Heart left ventricle (tissue), 13 donors: ENCODE measurements around the gene ERCC6L2.

Experiments
- CTCF ChIP-seq, 12 donors: fragments of 200-600 bp; sonication (generic) in 4 of 12; IDR thresholded peaks; one replicate each; pipeline versions ENCODE4 v1.5.0 to v1.8.0; 2018 to 2022; ENCODE audit warnings: antibody characterized with exemption in 12 of 12, mild to moderate bottlenecking in 5 of 12
- POLR2A ChIP-seq, 2 donors: fragments of 450-650 bp; IDR thresholded peaks; one replicate each; pipeline ENCODE4 v1.6.1; 2017; ENCODE audit warnings: antibody characterized with exemption in 2 of 2, mild to moderate bottlenecking in 2 of 2, moderate library complexity in 2 of 2
- donor health status: ischemic (EF 13 %, LVEDD 7.1; RV severe dilation, severe dysfunction).
- donor health status: DM: no; HTN: yes; CAD: no.
- donor health status: DM: no; HTN: no; CAD: no.
- donor health status: ischemic (EF 25% LVEDD 6.9; RV normal size, moderate dysfunction).
- donor health status: ischemic (EF 25% LVEDD 5.7; RV mildly dilated, moderate dysfunction).
- donor health status: ischemic (EF 35%, LVEDD 5.7; RV mildly dilated, moderate dysfunction).
- donor health status: nonischemic (EF 11% LVEDD 7.7; RV severe dilation, severe dysfunction).
- donor health status: DM: yes; HTN: yes; CAD: no.
- donor health status: PGD.
- donor health status: ischemic (EF 29% LVEDD 5.4; RV normal size, mild dysfunction).
- donor health status: nonischemic (EF 23%, LVEDD 6.1; RV moderate dilation, normal function).

- TF ChIP-seq CTCF (IDR thresholded peaks at IDR 0.05) (no peak), POLR2A (IDR thresholded peaks at IDR 0.05) (no peak)
Measured at GRCh38 chr9:95874303-95874988, 1.0 kb upstream of the ERCC6L2 start.
